GM18526 (cell line): ENCODE results near the gene MATR3.

Source experiments
- POLR2A ChIP-seq: IDR thresholded peaks from 3 replicates; pipeline ENCODE4 v1.6.1; 2011; ENCODE audit not compliant: insufficient read length; ENCODE audit errors: extremely low read depth

MATR3 gene

DNA sequence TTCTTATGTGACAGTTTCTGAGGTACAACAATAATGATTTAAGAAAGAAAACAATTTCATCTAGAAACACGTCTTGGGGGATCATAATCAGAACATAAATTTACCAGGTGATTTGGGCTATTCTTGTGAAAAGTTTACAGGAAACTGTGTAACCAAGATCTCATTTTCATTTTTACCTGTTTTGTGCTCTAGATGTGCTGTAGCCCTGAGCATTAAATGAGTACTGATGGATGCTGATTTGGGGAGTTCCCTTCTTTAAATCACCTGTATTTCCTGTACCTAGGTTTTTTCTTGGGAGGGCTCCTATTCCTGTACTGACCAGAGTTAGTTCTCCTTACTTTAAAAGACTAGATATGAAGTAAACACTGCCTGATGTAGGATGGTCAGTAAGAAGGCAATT lies 12.7 kb downstream of the MATR3 start:
- TF ChIP-seq POLR2A, result no peak

DNA sequence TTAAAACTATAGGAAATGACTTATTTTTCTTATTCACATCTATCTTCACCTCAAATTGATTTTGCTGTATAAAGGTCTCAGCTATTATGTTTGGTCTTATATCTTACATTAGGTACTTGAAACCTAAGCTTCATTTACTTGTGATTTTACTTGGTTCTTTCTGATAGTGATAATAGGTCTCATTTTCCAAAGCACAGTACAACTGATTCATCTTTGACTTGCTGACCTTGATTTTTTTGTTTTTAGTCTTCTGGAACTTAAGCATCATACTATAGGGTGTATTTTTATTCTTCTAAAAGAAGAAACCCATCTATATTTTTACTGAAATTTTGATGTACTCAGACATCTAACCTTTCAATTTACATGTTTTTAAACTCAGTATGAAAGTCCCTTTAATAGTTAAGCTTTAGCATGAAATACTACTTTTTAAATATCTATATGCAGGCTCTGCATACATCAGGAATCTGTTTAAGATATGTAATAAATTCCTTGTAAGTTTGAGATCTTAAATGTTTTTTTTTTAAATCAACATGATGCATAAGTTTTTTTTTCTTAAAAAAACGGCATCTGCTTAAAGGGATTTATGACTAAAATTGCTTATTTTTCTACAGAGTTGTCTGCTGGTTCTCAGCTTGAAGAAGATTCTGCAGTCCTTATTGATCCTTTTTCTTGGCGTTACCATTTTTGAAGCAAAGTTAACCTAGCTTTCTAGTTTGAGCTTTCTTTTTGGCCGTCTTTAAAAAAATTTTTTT lies 13.3 kb downstream of the MATR3 start:
- no peak for TF ChIP-seq POLR2A

DNA sequence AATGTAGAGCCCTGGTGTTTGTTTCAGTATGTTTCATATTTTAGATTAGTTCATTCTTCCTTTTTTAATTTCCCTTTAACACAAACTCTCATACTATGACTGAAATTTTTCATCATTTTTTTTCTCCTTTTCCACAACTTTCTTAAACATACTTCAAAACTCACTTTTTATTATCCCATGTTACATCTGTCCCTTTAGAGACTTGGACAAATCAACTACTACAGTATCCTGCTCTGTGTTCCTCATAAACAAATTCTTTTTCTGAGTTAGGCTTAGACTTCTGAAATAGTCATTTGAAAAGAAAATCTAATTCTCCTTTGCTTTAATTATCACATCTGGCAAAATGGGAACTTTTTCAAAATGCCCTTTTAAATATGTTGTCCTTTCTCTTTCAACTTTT lies 15.3 kb downstream of the MATR3 start:
- no peak for TF ChIP-seq POLR2A

DNA sequence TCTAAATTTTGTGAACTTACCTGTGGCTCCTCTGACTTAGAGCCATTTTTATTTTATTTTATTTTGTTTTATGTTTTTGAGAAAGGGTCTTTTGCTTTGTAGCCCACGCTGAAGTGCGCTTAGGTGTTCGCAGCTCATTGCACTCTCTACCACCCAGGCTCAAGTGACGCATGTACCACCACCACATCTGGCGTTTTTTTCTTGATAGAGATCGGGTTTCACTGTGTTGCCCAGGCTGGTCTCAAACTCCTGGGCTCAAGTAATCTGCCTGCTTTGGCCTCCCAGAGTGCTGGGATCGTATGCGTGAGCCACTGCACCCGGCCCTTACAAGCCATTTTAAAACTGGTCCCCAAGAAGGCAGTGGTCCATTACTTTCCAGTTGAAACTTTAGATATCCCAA lies 18.5 kb downstream of the MATR3 start:
- no peak for TF ChIP-seq POLR2A

DNA sequence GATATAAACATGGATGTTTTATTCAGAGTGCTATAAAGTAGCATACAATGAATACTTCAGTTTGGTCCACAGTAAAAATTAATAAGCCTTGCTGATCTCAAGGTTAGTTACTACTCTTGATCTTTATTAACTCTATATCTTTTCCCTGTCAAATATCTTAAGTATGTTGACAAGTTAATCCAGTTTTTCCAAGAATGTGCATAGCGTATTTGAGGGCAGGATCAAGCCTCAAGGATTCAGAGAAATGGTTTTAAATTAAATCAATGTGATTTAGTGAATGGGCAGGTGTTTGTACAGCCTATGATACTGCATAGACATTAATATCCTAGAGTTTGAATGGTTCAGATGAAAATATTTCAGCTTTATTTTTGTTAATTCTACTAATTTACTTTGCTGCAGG lies 20.7 kb downstream of the MATR3 start:
- TF ChIP-seq POLR2A, result no peak

DNA sequence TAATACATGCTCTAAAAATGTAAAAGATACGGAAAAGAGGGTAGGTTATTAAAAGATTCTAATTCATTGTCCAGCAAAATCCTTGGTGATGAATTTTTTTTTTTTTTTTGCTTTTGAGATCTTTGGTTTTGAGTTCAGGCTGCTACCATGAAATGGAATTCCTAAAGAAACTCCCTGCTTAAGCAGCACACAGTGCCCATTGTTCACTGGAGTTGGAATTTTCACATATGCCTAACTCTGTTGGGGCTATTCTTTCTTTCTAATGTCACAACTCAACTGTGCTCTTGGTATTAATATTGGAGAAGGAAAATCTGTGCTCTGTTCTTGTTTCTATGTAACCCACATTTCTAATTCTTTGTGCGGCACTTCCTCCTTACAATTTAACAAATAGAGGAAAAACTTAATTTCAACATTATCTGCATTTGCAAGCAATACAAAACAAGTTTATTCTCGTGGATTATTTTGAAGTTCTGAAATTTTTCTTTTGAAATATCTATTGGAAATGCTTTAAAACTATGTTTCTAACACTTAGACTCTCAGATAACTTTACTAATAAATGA lies 21.6 kb downstream of the MATR3 start:
- TF ChIP-seq POLR2A, result no peak

DNA sequence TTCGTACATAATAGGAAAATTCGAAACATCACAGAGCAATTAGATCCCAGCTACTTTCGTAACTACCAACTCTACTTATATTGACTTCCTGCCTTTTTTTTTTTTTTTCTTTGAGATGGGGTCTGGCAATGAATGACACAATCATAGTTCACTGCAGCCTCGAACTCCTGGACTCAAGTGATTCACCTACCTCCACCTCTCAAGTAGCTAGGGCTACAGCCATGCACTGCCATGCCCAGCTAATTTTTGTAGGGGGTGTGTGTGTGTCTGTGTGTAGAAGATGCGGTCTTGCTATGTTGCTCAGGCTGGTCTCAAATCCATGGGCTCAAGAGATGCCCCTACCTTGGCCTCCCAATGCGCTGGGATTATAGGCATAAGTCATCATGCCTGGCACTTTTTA lies 42.3 kb downstream of the MATR3 start:
- TF ChIP-seq POLR2A, result no peak

DNA sequence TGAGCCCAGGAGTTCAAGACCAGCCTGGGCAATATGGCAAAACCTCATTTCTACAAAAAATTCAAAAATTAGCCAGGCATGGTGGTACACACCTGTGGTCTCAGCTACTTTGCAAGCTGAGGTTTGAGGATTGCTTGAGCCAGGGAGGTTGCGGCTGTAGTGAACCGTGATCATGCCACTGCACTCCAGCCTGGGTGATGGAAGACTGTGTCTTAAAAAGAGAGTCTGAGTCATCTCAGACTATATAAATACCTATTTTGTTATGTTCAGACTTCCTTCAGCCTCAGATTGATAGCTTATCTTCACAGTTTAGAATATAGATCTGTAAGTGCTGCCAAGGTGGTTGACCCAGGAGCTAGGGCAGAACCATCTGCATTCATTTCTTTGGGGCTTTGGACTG lies 46.5 kb downstream of the MATR3 start:
- no peak for TF ChIP-seq POLR2A

DNA sequence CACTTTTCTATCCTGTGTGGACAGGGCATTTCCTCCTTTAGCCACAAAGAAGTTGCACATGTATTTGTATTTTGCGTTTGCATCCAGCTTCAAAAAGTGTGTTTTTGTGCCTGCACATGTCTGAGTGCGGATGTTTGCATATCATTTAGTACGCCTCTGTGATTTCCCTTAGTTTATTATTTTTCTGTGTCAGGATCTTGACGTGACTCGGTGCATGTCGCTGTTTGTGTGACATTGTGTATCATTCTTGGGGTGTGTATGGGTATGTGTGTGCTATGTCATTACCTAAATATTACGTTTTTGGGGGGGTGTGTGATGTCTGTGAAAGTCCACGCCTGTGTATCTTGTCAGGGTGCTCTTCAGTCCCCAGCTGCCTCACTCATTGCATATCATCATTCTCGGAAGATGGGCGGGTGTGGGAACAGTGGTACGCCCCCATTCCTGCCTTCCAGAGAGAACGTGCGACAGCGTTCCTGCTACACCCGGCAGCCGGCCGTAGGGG lies 47.7 kb downstream of the MATR3 start:
- TF ChIP-seq POLR2A, result no peak

DNA sequence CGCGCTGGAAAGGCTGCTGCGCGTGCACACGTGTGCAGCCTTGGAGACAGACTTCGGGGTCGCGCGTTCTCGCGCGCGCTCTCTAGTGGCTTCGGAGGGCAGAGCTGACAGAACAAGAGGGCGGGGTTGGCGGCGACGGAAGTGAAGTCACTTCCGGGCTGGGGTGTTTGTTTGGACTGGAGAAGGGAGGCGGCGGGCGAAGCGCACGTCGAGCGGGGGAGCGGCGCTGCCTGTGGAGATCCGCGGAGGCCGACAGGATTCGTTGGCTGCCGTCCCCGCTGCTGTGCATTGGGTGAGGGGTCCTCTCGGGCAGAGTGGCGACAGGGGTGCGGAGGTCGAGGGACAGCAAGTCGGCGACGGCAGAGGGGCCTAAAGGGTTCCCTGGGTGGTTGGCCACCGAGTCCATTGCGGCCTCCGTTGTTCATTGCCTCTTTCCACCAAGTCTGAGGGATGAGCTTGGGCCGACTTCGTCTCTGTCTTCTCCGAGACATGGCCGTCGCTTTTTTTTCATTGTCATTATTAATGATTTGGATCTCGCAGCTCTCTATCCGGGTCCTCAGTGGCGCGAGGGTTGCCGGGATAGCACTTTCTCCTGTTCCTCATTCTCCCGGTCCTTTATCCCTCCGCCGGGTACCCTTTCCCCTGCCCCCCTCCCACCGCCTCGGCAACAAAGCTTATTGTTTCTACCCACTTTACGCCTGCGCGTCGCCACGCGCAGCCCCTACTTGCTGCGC lies 48.3 kb downstream of the MATR3 start, which contains the start of gene PAIP2:
PAIP2 (plus strand) TSS at position 166 of the 734 bp plus-strand sequence. CDS start 21,931 bp downstream, outside the sequence.
- peak; percentile 65 for TF ChIP-seq POLR2A

DNA sequence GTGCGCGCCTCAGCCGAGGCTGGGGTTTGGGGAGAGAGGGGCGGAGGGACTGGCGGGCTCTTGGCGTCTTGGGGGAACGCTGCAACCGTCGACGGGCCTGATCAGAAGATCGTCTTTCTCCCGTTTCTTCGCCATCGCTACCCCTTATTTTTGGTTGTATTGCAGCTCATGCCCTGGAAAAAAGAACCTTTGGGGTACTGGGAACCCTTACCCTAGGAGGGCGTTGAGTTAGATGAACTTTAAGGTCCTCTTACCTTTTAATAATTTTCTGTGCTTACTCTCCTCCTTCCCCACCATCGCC lies 48.8 kb downstream of the MATR3 start:
- peak; percentile 43 for TF ChIP-seq POLR2A

DNA sequence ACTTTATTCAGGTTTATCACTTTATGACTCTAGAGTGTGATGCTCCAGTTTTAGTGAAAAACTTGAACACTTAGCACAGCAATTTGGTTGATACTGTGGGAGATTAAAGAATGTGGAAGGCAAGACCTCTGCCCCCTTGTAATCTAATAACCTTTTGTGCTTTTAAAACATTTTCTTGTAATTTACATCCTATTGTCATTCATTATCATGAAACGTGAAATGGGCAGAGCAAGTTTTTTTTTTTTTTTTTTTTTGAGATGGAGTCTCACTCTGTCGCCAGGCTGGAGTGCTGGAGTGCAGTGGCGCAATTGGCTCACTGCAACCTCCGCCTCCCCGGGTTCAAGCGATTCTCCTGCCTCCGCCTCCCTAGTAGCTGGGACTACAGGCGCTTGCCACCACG lies 49.9 kb downstream of the MATR3 start:
- no peak for TF ChIP-seq POLR2A

DNA sequence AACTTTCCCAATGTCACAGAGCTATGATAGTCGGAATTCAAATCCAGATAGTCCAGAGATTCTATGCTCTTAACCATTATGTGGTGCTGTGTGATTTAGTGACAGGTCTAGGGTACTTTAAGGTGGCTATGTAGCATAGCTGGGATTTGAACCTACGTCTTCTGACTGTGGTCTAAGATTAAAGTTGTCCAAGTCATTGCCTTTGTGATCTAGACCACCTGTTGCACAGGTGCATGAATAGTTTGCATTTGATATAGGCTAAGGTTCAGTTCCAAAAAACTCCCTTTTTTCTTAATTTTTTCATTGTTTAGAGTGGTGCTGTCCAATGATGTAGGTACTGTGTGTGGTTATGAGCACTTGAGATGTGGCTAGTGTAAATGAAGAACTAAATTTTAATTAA lies 50.6 kb downstream of the MATR3 start:
- TF ChIP-seq POLR2A, result no peak

DNA sequence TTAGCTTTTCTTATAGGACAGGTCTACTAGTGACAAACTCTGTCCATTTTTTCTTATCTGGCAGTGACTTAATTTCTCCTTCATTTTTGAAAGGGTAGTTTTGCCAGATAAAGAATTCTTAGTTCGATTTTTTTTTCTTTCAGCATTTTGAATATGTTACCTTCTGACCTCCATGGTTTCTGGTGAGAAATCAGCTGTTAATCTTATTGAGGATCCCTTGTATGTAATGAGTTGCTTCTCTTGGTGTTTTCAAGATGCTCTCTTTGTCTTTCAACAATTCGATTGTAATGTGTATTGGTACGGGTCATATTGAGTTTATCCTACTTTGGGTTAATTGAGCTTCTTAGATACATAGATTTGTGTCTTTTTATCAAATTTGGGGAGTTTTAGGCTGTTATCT lies 60.6 kb downstream of the MATR3 start:
- TF ChIP-seq POLR2A, result no peak

DNA sequence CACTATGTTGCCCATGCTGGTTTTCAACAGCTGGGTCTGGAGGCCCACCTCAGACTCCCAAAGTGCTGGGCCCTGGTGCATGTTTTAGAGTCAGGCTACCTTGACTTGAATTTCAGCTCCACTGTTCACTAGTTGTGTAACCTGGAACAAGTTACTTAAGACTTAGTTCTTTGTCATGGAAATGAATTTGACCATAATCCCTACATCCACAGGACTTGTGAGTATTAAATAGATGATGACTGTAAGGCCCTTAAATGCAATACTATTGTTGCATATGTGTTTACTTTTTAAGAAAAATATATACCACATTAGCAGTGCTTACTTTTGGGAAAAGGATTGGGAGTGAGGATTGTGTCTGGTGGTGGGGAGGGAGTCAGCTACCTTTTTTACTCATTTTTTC lies 64.5 kb downstream of the MATR3 start:
- no peak for TF ChIP-seq POLR2A

DNA sequence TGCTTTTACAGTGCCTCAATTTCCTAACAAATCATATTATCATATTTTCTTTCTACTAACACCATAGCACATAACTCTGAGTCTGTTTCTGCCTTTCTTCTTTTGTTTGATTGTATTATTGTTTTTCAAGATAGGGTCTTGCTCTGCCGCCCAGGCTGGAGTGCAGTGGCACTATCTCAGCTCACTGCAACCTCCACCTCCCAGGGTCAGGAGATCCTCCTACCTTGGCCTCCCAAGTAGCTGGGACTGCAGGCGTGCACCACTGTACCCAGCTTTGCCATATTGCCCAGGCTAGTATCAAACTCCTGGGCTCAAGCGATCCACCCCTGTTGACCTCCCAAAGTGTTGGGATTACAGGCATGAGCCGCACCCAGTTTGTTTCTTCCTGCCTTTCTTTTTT lies 66.8 kb downstream of the MATR3 start:
- TF ChIP-seq POLR2A, result no peak
